IMR-90 (cell line): Measurements from ENCODE around the gene TNFRSF18. TPM values are rescaled to one million over a fixed set of nuclear protein-coding genes. Genes with fewer than 3 reads are reported as not detected.

Experiments used
- ATAC-seq: fragments of 200-7000 bp; cut with Tn5 transposase; 2 replicates; pipeline ENCODE4 v1.9.1; 2020; ENCODE audit warnings: low read depth, mild to moderate bottlenecking, moderate library complexity
- BruUV-seq: library from RNA; stranded (reverse); fragments of 400-500 nt; replicated peaks from 2 replicates; lab custom pipeline; 2021; lab: Mats Ljungman, UMichigan
- CTCF ChIA-PET: fragments of 300-600 bp; formaldehyde crosslinking; extraction: SDS; loops from one replicate; lab custom pipeline; 2021; ENCODE audit warnings: antibody characterized with exemption; lab: Yijun Ruan, JAX
- POLR2A ChIA-PET: fragments of 300-600 bp; sonication (Branson Sonifier 250); formaldehyde crosslinking; loops from one replicate; lab custom pipeline; 2022; ENCODE audit warnings: antibody characterized with exemption; ENCODE audit not compliant: unreplicated experiment; lab: Charles Lee
- DNase-seq: peaks from one replicate; pipeline ENCODE4 v3.0.0; 2013
- H2AFZ ChIP-seq: replicated peaks from 2 replicates; pipeline ENCODE3; 2013; ENCODE audit warnings: low read length, mild to moderate bottlenecking; ENCODE audit not compliant: poor library complexity
- H2AK5ac ChIP-seq: 2 replicates; pipeline ENCODE4 v1.6.1; 2013; ENCODE audit warnings: low read depth, low read length, inconsistent platforms
- H2AK9ac ChIP-seq: replicated peaks from 2 replicates; pipeline ENCODE3; 2013; ENCODE audit warnings: mild to moderate bottlenecking, low read depth, low read length, moderate library complexity; ENCODE audit not compliant: poor library complexity
- H2BK120ac ChIP-seq: 2 replicates; pipeline ENCODE4 v1.6.1; 2013; ENCODE audit warnings: low read depth, low read length, inconsistent platforms
- H2BK15ac ChIP-seq: 3 replicates; pipeline ENCODE4 v1.6.1; 2013; ENCODE audit warnings: low read depth, low read length, inconsistent platforms
- H2BK20ac ChIP-seq: 2 replicates; pipeline ENCODE4 v1.6.1; 2013; ENCODE audit warnings: low read depth, mild to moderate bottlenecking, inconsistent platforms, low read length, moderate library complexity
- H2BK5ac ChIP-seq: 2 replicates; pipeline ENCODE4 v1.6.1; 2013; ENCODE audit warnings: mild to moderate bottlenecking, low read depth, low read length, inconsistent platforms; ENCODE audit not compliant: poor library complexity, severe bottlenecking
- H3K14ac ChIP-seq: replicated peaks from 2 replicates; pipeline ENCODE4 v1.6.1; 2013; ENCODE audit warnings: low read depth, low read length, inconsistent platforms
- H3K18ac ChIP-seq: 2 replicates; pipeline ENCODE4 v1.6.1; 2013; ENCODE audit warnings: low read depth, low read length, control low read depth
- H3K23ac ChIP-seq: 2 replicates; pipeline ENCODE4 v1.6.1; 2013; ENCODE audit warnings: low read depth, low read length, inconsistent platforms
- H3K27ac ChIP-seq: 2 replicates; pipeline ENCODE4 v1.5.1; 2013; ENCODE audit warnings: mild to moderate bottlenecking, control low read depth, low read length; ENCODE audit not compliant: insufficient read depth
- H3K27me3 ChIP-seq: 2 replicates; pipeline ENCODE4 v1.6.1; 2013; ENCODE audit warnings: low read length; ENCODE audit not compliant: control insufficient read depth, insufficient read depth
- H3K36me3 ChIP-seq: 2 replicates; pipeline ENCODE4 v1.6.1; 2013; ENCODE audit warnings: low read length, mixed read lengths; ENCODE audit not compliant: control insufficient read depth, insufficient read depth
- H3K4ac ChIP-seq: 2 replicates; pipeline ENCODE4 v1.6.1; 2013; ENCODE audit warnings: low read depth, low read length, inconsistent platforms
- H3K4me1 ChIP-seq: 2 replicates; pipeline ENCODE4 v1.6.1; 2013; ENCODE audit warnings: low read length, mixed read lengths; ENCODE audit not compliant: control insufficient read depth, insufficient read depth
- H3K4me2 ChIP-seq: 2 replicates; pipeline ENCODE4 v1.6.1; 2013; ENCODE audit warnings: low read depth, mild to moderate bottlenecking, control low read depth, low read length, moderate library complexity
- H3K4me3 ChIP-seq: 2 replicates; pipeline ENCODE4 v1.5.1; 2013; ENCODE audit warnings: low read depth, mild to moderate bottlenecking, control low read depth, low read length, moderate library complexity; ENCODE audit not compliant: insufficient read depth
- H3K56ac ChIP-seq: 2 replicates; pipeline ENCODE4 v1.6.1; 2013; ENCODE audit warnings: low read length, inconsistent platforms; ENCODE audit not compliant: insufficient read depth; ENCODE audit errors: extremely low read depth
- H3K79me1 ChIP-seq, 2 experiments: 2 replicates each; pipeline ENCODE4 v1.6.1; 2013; ENCODE audit warnings: low read length in 2 of 2, inconsistent platforms in 1 of 2, low read depth in 1 of 2
- H3K9ac ChIP-seq: 2 replicates; pipeline ENCODE4 v1.6.1; 2013; ENCODE audit warnings: low read depth, low read length, control low read depth
- H3K9me1 ChIP-seq: 2 replicates; pipeline ENCODE4 v1.6.1; 2013; ENCODE audit warnings: low read length, inconsistent platforms; ENCODE audit not compliant: insufficient read depth
- H3K9me3 ChIP-seq: 2 replicates; pipeline ENCODE4 v1.6.1; 2013; ENCODE audit warnings: low read length; ENCODE audit not compliant: control insufficient read depth, insufficient read depth
- H4K20me1 ChIP-seq: 2 replicates; pipeline ENCODE4 v1.6.1; 2013; ENCODE audit warnings: low read length, inconsistent platforms; ENCODE audit not compliant: insufficient read depth
- H4K5ac ChIP-seq: 2 replicates; pipeline ENCODE4 v1.6.1; 2013; ENCODE audit warnings: mild to moderate bottlenecking, low read depth, low read length, control low read depth
- H4K8ac ChIP-seq, 2 experiments: 2 replicates each; pipeline ENCODE4 v1.6.1; 2013; ENCODE audit warnings: low read depth in 2 of 2, low read length in 2 of 2, control low read depth in 1 of 2, inconsistent platforms in 1 of 2
- H4K91ac ChIP-seq: 2 replicates; pipeline ENCODE4 v1.6.1; 2013; ENCODE audit warnings: low read depth, low read length, inconsistent platforms; ENCODE audit not compliant: insufficient read depth
- BHLHE40 ChIP-seq: fragments of 150-350 bp; IDR thresholded peaks from 2 replicates; pipeline ENCODE4 v1.6.1; 2016; ENCODE audit warnings: mild to moderate bottlenecking, low read depth, low read length
- CEBPB ChIP-seq: IDR thresholded peaks from 2 replicates; pipeline ENCODE4 v1.6.1; 2012; ENCODE audit warnings: low read depth, low read length, improper control_type of control experiment
- CHD1 ChIP-seq: IDR thresholded peaks from 2 replicates; pipeline ENCODE4 v1.6.1; 2012; ENCODE audit warnings: low read depth, low read length, improper control_type of control experiment
- CTCF ChIP-seq: conservative IDR thresholded peaks from 2 replicates; pipeline ENCODE4 v1.5.1; 2012; ENCODE audit warnings: mild to moderate bottlenecking, low read depth, low read length, improper control_type of control experiment
- ELK1 ChIP-seq: fragments of 150-350 bp; IDR thresholded peaks from 2 replicates; pipeline ENCODE4 v1.6.1; 2016; ENCODE audit warnings: low read depth, mild to moderate bottlenecking, low read length, moderate library complexity, borderline replicate concordance
- FOS ChIP-seq: fragments of 150-350 bp; IDR thresholded peaks from 2 replicates; pipeline ENCODE4 v1.6.1; 2016; ENCODE audit warnings: low read depth, low read length
- MAFK ChIP-seq: IDR thresholded peaks from 2 replicates; pipeline ENCODE4 v1.6.1; 2012; ENCODE audit warnings: low read depth, low read length, improper control_type of control experiment
- MAZ ChIP-seq: IDR thresholded peaks from 2 replicates; pipeline ENCODE4 v1.6.1; 2012; ENCODE audit warnings: low read depth, mild to moderate bottlenecking, low read length, improper control_type of control experiment, moderate library complexity, borderline replicate concordance
- MXI1 ChIP-seq: IDR thresholded peaks from 2 replicates; pipeline ENCODE4 v1.6.1; 2012; ENCODE audit warnings: low read depth, mild to moderate bottlenecking, low read length, moderate library complexity, borderline replicate concordance
- RAD21 ChIP-seq: IDR thresholded peaks from 2 replicates; pipeline ENCODE4 v1.6.1; 2012; ENCODE audit warnings: low read length, improper control_type of control experiment
- RCOR1 ChIP-seq: IDR thresholded peaks from 2 replicates; pipeline ENCODE4 v1.6.1; 2012; ENCODE audit warnings: mild to moderate bottlenecking, low read length, improper control_type of control experiment; ENCODE audit not compliant: insufficient replicate concordance
- RFX5 ChIP-seq: IDR thresholded peaks from 2 replicates; pipeline ENCODE4 v1.8.0; 2012; ENCODE audit warnings: low read depth, mild to moderate bottlenecking, low read length, moderate library complexity
- SMC3 ChIP-seq: fragments of 150-350 bp; IDR thresholded peaks from 2 replicates; pipeline ENCODE4 v1.6.1; 2016; ENCODE audit warnings: low read depth, mild to moderate bottlenecking, antibody characterized with exemption, low read length, moderate library complexity
- WGBS, 2 experiments: methylation state at CpG; one replicate each; pipeline versions ENCODE4 v1.1.5 to v1.1.7; 2013; ENCODE audit warnings: missing lambda C conversion rate in 2 of 2; ENCODE audit not compliant: insufficient read length in 1 of 2; ENCODE audit errors: extremely low coverage in 2 of 2; 5-methylcytosine and 5-hydroxymethylcytosine counted together
- dilution Hi-C: fragments of 300-500 bp; cut with HindIII; formaldehyde crosslinking; loops from one replicate; pipeline ENCODE4 v1.14.3; 2018; ENCODE audit warnings: low sequenced_read_pairs; ENCODE audit not compliant: unreplicated experiment
- in situ Hi-C: fragments of 300-500 bp; cut with MboI; formaldehyde crosslinking; loops from 3 replicates; pipeline ENCODE4 v1.14.3; 2019; ENCODE audit warnings: low sequenced_read_pairs, inconsistent platforms, mixed read lengths
- intact Hi-C: fragments of 100-400 bp; cut with micrococcal nuclease; formaldehyde crosslinking; loops from 2 replicates; pipeline ENCODE4 v1.10.0; 2022
- polyA plus RNA-seq, 3 experiments: library from polyadenylated mRNA; depleted of rRNA; stranded (reverse); fragments of >200 nt; gene quantifications; 2 replicates each; pipeline ENCODE4 v1.2.3, GENCODE V29; 2012; ENCODE audit warnings: low replicate concordance in 1 of 3
- total RNA-seq: library from RNA; depleted of rRNA; stranded (reverse); fragments of >200 nt; gene quantifications from 2 replicates; pipeline ENCODE4 v1.2.3, GENCODE V29; 2012

Gene TNFRSF18
- total and polyA plus RNA-seq, 2 of the 4 experiments (the other 2 are of a cell fraction) = 0.18 to 1.0 TPM

GRCh38 chr1:1255078-1255477, 48.7 kb upstream of the TNFRSF18 start:
- no peak overlapping the region for H2AFZ ChIP-seq
- no peak overlapping the region for H2AK5ac ChIP-seq
- H3K27ac ChIP-seq = no peak overlapping the region
- H3K4me3 ChIP-seq = no peak overlapping the region
- DNase-seq (no peak), ATAC-seq (no peak)
- no peak overlapping the region for H2AK9ac ChIP-seq
- no peak overlapping the region for H3K4me2 ChIP-seq
- no peaks in the 10 kb centered on the region for H3K27me3 ChIP-seq
- H2BK120ac ChIP-seq = no peak overlapping the region
- no peak overlapping the region for H4K91ac ChIP-seq
- no peak overlapping the region for H2BK15ac ChIP-seq
- H2BK5ac ChIP-seq = peak overlapping the region; percentile 50
- 98% methylated on average over 10 of the region's 26 CpGs; no CpG with 5 or more reads in 1 of the 2 experiments for WGBS, 2 experiments
- ChIA-PET CTCF (no interaction called here), POLR2A (no interaction called here)
- peaks cover 10% of the 10 kb centered on the region for H4K20me1 ChIP-seq
- TF ChIP-seq SMC3 = no peak
- TF ChIP-seq ELK1 = no peak
- no peak for TF ChIP-seq BHLHE40
- TF ChIP-seq CHD1 = no peak
- no peak for TF ChIP-seq MAFK
- TF ChIP-seq RAD21 = no peak
- no peak for TF ChIP-seq FOS
- TF ChIP-seq MXI1 = no peak
- TF ChIP-seq RFX5 = no peak
- TF ChIP-seq CTCF = no peak
- no peak for TF ChIP-seq MAZ
- TF ChIP-seq RCOR1 = no peak
- TF ChIP-seq CEBPB = no peak
- intact Hi-C loops (no loop called here), dilution Hi-C loops (no loop called here), in situ Hi-C loops (no loop called here)
- H3K4ac ChIP-seq = no peak overlapping the region
- peaks cover 15% of the 10 kb centered on the region for H3K4me1 ChIP-seq
- no peak overlapping the region for H3K9ac ChIP-seq
- no peak overlapping the region for H3K18ac ChIP-seq
- H2BK20ac ChIP-seq = no peak overlapping the region
- H3K56ac ChIP-seq = no peak overlapping the region
- H3K79me1 ChIP-seq = peaks cover 12 to 49% of the 10 kb centered on the region in 2 experiments
- TSS peak; percentile 49 for BruUV-seq
- H3K9me1 ChIP-seq = peaks cover 10% of the 10 kb centered on the region
- H3K23ac ChIP-seq = no peak overlapping the region
- no peak overlapping the region for H4K8ac ChIP-seq
- H4K5ac ChIP-seq = no peak overlapping the region
- H3K14ac ChIP-seq = no peak overlapping the region
- no peaks in the 10 kb centered on the region for H3K9me3 ChIP-seq
- peaks cover 69% of the 10 kb centered on the region for H3K36me3 ChIP-seq
